ENCODE measurements around the gene SPACA5.
"Not testable (repeated sequence)": the region's sequence is repeated elsewhere in the genome, so short reads cannot be mapped to it uniquely, and the experiment has no call there.

DNA sequence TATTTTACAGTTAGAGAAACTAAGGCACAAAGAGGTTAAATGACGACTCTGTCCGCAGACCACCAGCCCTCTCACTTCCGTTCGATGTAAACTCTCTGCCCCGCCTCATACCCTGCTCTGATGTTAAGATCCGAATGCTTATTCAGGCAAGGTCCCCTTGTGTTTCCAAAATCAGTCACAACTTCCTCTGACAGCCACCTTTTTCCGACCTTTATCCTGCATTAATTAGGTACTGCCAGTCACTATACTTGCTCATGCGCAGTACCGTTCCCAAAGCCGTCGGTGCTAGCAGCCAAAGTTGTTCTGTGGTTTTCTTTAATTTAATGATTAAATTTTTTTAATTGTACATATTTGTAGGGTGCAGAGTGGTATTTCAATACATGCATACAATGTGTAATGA lies 13.7 kb downstream of the SPACA5 start:
- TF ChIP-seq CTCF (optimal IDR thresholded peaks at IDR 0.05 in 1 of 3, IDR thresholded peaks at IDR 0.05 in 1 of 3, conservative IDR thresholded peaks at IDR 0.05 in 1 of 3; ENCODE audit: extremely low read depth in 1 of 3, insufficient read depth in 2 of 3, low read length in 3 of 3); EZH2 (IDR thresholded peaks at IDR 0.05; ENCODE audit: low read length): not testable (repeated sequence)

Data from keratinocyte (primary cell).